ENCODE results near the gene VGLL4.
A peak's percentile ranks its signal among the peaks of the same experiment; 100 is the strongest.

Gene VGLL4

DNA sequence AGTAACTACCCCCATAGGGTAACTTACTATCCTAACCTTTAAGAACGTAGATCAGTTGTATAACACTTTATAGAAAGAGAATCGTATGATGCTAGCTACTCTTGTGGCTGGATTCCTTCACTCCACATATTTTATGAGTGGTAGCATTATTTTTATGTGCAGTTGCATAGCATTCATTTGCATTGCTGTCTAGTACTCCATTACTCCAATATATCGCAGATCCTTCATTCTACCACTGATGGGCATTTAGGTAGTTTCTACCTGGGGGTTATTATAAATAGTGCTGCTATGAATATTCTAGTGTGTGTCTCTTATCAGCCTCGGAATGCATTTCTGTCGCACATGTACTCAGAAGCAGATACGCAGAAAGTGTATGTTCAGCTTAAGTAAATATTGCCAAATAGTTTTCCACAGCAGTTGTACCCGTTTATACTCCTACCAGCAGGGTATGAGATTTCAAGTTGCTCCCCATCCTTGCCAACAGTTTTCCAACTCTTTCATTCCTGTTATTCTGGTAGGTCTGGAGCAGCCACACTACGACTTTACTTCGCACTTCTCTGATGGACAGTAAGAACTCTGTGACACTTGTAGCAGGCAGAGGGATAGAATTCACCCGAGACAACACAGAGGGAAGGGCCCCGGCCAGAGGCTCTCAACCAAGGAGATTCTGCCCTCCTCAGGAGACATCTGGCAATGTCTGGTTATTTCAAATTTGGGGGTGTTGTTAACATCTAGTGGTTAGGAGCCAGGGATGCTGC, 9.8 kb upstream of the VGLL4 start:
- DNase-seq (ENCODE audit: low spot score): no peak

DNA sequence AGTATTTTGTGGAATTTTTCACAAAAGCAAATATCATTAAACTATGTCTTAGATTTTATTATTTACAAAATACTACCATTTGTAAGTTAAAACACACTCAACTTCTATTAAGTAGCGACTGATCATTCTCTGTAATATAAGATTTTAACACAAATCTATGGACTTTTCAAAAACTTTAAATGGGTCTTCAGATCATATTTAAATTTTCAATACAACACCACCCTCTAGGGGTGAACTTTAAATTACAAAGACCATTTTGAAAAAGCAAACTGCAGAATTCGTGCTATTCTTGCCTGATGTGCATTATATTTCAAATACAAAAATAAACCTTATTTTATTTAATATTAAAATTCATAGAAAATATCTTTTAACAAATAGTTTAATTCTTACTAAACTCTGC, 8.2 kb upstream of the VGLL4 start:
- peak; percentile 59 for DNase-seq (ENCODE audit: low spot score)

DNA sequence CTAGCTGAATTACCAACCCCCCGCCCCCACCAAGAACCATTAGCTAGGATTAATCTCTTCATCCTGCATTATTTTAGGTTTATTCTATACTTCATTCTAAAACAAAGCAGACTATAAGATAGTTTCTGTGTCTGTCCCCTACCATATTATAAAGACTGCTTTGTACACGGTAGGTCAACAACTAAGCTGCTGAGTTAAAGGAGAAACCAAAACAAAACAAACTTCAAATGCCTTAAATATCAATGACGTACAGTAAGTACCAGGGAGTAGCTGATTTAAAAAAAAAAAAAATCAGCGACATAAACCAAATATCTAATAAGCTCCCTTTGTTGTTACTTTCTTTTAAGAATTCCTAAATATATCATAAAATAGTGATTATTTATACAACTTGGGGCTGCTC, 7.8 kb upstream of the VGLL4 start:
- no peak for DNase-seq (ENCODE audit: low spot score)

DNA sequence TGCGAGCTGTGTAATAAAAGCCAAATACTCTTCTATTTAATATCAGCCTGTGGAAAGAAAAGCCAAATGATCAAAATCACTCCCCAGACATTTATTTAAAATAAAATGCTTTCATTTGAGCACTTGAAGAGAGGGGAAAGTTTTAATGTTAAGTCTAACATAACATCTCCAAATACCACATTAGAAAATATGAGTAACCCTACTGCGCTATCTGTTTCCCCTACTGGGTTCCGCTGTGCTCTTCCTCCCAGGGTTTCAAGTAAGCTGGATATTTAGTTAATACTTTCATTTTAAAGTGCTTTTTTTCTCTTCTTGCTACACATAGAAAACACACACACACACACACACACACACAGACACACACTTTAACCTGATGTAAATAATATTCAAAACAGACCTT, 6.7 kb upstream of the VGLL4 start:
- DNase-seq (ENCODE audit: low spot score): no peak

DNA sequence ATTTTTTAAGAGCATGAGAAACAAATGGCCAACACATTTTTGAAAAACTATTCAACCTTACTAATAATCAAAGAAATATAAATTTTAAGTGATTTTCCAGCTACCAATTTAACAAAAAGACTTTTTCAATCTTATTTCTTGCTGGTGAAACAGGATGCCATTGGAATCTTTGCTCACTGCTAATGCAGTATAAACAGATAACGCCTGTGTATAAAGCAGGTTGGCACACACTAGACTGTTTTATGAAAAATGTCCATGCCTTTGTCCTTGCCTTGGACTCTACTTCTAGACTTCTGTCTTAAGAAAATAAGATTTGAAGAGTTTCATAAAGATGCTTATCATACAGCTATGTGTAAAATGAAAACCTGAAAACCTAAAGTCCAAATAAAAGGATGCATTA, 5.0 kb upstream of the VGLL4 start:
- no peak for DNase-seq (ENCODE audit: low spot score)

DNA sequence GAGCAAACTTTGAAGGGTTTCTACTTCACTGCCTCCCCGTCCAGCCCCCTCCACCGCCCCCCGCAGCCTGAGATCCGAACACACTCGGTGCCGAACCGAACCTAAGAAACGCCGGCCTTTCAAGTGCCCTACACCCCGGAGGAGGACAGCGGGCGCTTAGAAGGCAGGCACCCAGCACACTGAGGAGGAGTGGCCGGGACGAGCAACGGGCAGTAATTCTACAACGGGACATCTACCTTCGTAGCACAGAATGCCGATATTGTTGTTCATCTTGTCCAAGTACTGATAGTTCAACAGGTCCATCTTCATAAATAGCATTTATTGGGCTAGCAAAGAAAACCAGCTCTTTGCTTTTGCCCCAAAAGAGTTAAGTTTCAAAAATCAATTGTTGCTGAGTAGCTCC, 513 bp downstream of the VGLL4 start:
- peak; percentile 9 for DNase-seq (ENCODE audit: low spot score)

DNA sequence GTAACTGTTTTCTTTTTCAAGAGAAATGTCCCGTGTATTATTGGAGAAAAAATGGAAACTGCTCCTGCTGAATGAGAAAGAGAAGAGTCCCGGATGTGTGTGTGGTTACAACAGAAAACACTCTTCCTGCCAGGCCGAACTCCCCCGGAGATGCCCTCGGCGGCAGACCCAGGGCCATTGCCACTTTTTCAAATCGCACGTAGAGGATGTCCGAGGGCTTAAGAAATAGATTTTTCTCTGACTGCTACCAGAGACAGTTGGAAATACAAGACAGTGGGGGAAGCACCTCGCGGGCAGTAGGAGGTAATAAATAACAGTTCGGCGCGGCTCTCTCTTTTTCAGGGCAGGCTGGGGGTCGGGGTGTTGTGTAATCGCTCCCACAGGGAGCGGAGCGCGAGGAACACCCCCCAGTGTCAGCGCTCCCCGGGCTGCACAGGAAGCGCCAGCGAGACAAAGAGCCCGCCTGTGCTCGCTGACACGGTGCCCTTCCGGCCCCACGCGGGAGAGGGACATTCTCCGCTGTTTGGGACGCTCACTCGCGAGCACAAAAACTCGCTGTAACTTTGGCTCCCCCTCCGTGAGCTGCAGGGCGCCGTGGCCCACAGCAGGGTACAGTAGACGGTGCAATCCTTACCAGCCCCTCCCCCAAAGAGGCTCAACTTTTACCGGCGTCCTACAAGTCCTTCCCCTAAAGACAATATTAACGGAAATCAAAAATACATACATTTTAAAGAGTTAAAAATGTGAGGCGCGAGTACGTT, 1.1 kb downstream of the VGLL4 start:
- peak; percentile 58 for DNase-seq (ENCODE audit: low spot score)

DNA sequence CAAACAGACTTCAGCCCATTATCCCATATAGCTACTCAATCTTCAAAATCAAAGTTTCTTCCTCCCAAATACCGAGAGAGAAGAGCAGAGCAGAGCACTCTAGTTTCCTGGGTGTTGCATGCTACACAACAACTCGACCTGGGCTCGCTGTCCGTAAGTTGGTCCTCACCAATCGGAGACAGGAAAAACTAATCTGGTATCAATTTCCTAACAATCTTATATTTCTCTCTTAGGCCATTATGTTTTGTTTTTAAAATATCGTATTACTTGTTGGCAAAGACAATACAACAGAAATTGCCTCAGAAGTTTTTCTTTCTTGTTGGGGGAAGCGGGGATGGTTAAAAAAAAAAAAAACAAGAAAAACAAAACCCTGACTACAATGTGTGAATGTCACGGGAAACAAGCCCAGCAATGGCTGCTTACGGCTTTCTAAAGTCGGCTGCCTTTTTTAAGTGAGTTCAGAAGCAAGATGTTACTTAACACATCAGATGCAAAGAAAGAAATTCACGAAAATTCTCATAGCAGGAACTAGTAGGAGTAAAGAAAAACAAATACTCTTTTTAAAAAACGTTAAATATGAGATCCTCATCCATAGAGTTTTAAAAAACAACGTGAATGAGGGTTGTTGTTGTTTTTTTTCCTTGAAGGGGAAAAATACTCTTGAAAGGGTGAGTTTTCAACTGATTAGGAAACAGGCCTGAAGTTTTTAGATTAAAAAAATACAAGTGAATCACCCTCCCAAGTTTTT, 1.9 kb downstream of the VGLL4 start:
- DNase-seq (ENCODE audit: low spot score): peak; percentile 20

DNA sequence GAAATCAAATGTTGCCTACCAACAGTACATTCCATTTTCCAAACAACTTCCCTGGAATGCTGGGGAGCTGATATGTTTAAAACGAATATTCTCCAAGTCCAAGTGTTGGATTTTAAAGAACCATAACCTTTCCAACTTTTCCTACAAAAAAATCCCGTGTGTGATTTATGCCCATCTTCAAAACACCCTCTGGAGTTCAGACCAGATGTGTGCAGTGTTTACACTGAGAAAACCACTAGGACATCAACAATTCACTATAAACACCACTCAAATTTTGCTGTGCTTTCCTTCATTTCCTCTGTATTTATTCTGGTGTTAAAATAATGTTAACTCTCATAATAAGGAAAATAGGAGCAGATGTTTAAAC, 2.4 kb downstream of the VGLL4 start:
- DNase-seq (ENCODE audit: low spot score): no peak

DNA sequence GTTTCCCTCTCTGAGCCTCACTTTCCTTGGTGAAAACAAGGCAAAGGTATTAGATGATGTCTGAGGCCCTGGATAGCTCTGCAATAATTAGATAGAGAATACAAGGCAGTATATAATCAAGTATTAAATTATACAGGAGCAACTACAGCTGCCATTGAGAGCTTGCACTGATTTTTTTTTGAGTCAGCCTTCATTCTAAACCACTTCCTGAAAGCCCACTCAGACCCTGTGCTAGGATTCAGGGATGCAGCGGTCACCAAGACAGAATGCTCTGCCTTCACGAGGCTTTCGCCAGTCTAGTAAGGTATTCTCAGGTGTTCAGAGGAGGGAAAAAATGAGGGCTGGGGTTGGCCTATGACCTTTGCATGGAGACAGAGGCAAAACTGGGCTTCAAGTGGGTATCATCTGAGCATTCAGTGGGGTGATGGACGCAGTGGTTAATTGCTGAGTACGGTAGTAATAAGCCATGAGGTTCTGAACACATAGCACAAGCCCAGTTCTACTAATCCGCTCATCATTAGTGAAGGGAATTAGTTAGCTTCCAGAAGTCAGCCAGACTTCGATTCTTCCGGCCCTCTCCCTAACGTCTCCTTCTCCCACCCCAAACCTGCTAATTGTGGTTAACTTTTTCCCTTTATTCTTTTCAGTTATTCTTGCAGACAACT, 3.6 kb downstream of the VGLL4 start:
- no peak for DNase-seq (ENCODE audit: low spot score)

DNA sequence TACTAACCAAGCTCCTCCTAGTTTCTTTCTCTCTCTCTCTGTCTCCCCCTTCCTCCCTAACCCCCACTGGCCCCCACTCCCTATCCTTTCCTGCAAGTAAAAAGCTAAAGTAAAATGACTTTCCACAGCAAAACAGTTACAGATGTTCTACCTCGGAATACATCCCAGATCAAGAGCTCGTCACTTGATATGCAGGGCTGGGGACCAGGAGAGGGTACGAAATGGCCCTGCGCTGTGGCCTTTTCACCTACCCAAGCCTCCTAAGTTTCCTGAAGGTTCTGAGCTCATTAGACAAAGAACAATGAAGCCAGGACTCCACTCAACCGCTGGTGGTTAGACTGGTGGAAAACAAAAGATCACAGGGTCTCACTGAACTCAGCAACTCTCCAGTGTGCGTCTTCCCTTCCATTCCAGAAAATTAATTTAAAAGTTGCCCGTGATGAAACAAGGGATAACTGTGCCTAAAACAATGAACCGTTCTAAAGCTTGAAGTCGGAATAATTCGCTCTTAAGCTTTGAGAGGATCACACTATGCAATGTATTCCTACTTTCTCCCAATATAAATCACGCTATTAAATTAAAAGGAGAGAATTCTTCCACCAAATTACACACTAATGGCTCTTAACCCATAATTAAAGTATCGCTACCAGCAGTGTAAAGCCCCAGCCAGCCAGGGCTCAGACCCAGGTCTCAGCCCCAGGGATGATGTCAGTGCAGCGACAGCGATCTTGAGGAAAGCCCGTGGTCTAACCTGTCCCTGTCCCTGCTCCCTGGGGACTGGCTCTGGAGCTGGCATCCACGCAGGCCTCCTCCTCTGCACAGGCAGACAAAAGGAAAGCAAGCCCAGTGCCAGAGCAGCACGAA, 5.0 kb downstream of the VGLL4 start:
- no peak for DNase-seq (ENCODE audit: low spot score)

DNA sequence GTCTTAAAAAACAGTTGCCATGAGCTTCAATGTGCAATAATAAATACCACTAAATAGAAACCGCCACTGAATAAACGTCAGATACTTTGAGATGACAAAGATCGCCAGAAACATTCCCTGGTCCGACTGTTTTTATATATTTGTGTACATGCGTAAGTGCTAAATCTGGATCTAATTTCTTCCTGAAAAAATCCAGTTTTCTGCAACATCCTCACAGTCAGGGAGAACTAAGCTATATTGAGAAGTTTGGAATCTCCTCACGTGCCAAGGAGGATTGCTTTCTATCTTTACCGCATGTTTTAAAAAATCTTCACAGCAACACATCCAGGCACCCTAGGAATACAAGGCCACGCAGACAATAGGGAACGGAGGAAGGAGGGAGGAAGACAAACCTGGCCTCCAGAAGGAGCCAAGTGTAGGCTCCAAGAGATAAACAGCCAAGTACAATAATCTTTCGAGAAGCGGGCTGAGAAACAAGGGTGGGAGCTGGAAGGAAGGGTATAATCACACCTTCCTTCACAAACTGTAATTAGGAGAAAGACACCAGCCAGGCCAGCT, 5.7 kb downstream of the VGLL4 start:
- DNase-seq (ENCODE audit: low spot score): no peak

DNA sequence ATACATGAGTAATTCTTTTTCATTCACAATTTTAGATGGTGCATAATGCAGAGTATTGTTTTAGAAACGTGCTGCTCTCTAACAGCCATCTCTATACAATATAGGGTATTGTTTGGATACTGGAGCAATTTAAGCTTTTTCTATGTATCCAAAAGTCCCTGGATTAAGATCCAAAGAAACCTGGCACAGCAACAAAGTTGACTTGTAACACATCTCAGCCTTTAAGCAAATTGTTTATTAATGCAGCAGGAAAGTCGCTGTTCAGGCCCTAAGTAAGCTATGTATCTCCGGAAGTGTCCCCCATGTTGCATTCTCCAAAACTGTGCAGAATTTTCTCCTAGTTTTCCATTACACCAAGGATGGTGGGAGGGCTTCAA, 7.3 kb downstream of the VGLL4 start:
- no peak for DNase-seq (ENCODE audit: low spot score)

DNA sequence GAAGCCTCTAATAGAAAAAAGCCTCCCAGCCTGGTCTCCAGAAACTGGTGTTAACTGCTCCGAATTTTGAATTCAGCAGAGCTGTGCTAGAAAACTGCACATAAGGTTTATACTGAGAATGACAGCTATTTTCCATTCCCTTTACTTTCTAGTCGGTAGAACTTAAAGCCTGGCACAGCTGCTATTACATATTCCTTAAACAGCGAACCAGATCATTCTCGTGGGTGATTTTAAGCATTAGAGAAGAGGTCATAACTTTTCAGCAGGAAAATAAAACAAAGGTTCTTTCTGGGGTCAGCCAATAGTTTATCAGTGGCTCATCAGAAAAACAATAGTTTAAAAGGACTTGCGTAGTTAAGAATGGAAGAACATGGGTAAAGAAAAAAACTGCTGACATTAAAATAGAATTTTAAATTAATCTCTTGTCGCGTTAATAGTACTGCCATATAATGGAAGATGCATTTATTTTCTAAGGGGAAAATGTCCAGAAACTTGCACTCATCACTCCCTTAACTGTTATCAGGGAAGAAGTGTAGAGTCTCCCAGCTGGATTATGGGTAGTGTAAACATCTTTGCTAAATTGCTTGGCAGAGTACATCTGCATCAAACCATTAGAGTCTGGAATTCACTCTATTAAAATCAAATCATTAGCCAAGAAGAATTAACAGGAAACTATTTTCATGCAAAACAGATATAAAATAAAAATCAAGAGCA, 7.9 kb downstream of the VGLL4 start:
- DNase-seq (ENCODE audit: low spot score): no peak

DNA sequence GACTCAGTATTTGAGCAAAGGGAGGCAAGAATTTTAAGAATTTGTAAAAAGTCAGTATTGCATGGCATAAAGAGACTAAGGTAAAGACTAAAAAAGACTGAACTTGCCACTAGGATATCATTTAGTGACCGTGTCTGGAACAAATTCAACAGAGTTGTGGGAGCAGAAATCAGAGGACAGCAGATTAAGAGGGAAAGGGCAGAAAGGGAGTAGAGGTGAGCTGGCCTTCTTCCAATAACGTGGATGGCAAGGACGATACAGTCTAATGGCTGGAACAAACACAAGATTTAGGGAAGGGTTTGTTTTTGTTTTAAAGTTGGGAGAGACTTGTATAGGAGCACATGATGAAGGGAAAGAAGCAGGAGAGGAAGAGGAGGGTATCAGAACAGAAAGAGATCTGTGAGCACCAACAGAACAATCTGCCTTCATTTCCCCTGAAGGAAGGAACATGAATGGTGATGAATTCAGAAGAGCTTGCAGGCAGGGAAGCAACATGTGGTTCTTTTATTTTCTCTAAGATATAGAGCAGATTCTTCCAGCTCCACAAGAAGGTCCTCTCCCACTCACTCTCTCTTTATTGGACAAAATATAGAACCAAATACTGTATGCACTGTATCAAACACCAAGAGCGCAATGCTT, 8.6 kb downstream of the VGLL4 start:
- no peak for DNase-seq (ENCODE audit: low spot score)

DNA sequence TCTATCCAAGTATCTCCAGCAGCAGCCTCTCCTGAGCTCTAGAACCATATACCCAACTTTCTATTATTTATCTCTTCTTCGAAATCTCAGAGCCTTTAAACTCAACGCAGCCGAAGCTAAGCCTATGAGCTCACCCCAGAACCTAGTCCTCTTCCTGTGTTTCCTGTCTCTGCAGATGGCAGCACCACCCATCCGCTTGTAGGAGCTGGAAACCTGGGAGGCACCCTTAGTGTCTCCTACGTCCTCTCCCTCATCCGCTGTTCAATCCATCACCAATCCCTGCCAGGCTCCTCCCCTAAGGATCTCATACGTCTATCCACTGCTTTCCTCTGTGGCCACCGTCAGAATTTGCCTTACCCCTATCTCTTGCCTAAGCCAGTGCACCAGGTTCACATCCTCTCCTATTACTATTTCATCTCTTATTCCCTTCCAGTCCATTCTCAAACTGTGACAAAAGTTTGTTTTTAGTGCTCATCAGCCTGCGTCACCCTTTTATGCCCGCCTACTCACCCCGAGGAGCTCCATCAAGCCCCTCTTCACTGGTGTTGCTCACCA, 9.6 kb downstream of the VGLL4 start:
- no peak for DNase-seq (ENCODE audit: low spot score)

DNA sequence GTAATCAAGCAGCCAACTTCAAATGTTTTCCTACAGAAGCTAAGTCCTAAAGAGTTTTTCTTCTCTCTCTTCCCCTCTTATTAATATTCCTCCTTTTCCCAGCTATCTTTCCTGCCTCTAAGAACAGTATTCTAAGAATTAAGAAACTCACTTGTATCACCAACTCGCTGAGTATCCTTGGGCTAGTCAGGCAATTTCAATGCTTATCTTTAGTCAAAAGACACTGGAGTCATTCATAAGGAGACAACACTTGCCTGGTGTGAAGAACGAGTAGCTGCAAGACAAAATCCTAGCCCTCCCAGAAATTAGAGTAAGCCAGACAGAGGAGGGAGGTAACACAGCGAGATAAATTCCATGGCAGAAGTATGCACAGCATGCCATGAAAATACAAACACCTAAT, 10.7 kb downstream of the VGLL4 start:
- no peak for DNase-seq (ENCODE audit: low spot score)

DNA sequence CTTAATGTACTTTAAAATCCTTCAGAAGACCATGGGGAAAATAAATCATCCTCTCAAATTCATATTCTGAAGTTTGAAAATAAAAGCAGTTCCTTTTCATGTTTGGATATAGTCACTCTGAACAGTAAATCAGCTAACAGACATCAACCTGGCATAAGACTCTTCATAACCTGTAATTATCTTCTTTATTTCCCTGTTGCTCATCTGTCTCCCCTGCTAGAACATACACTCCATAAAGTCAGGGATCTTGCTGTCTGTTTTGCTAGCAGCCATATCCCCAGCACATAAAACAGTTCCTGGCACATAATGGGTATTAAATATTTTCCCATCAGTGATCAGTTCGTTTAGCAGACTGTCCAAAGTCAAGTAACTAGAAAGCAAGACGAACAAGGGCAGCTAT, 11.2 kb downstream of the VGLL4 start:
- DNase-seq (ENCODE audit: low spot score): no peak

DNA sequence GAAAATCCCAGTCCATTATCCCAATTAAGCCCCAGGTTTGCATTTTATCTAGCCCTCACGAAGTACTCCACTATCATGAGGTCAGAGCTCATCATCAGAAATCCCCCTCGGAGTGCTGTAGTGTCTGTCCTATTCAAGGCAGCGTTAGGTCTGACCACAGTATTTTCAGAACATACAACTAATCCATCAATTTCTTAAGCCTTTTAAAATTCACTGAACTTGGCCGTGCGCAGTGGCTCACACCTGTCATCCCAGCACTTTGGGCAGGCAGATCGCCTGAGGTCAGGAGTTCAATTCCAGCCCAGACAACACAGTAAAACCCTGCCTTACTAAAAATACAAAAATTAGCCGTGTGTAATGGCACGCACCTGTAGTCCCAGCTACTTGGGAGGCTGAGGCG, 11.9 kb downstream of the VGLL4 start:
- DNase-seq (ENCODE audit: low spot score): no peak

DNA sequence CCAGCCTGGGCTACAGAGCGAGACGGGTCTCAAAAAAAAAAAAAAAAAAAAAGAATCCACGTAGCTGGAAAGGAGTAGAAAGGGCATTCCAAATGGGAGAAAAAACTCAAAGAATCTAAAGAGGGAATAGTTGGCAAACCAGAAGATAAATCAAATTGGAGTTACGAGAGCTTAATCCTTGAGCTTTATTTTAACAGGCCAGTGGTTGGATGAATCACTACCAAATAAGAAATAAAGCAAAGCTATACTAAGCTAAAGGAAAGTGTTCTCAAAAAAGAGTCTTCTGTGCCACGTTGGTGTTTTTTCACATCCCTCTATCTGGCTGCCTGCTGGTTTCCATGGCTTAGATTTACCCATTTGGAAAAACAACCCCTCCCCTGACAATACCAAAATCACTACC, 14.0 kb downstream of the VGLL4 start:
- no peak for DNase-seq (ENCODE audit: low spot score)

Measured in CD4-positive, alpha-beta T cell treated with Interleukin-15 for 4 hours (primary cell).